Measurements from ENCODE around the gene MACO1.
"Not testable (repeated sequence)": the region's sequence is repeated elsewhere in the genome, so short reads cannot be mapped to it uniquely, and the experiment has no call there.

MACO1 gene

GRCh38 chr1:25500694-25501093 is 70.0 kb downstream of the MACO1 start:
- no peak for DNase-seq

GRCh38 chr1:25501235-25502058 is 70.8 kb downstream of the MACO1 start:
- no peak for DNase-seq

- no peak for DNase-seq
These were observed 72.3 kb downstream of the MACO1 start for GRCh38 chr1:25502957-25503356.

- no peak for DNase-seq
These were observed 73.1 kb downstream of the MACO1 start for GRCh38 chr1:25503551-25504426.

- no peak for DNase-seq
These were observed 74.3 kb downstream of the MACO1 start for GRCh38 chr1:25504706-25505595.

- DNase-seq, result no peak
These were observed 75.1 kb downstream of the MACO1 start for GRCh38 chr1:25505656-25506385.

GRCh38 chr1:25506566-25507463 is 76.1 kb downstream of the MACO1 start:
- not testable (repeated sequence) for DNase-seq

- no peak for DNase-seq
These were observed 83.0 kb downstream of the MACO1 start for GRCh38 chr1:25513666-25514065.

GRCh38 chr1:25515033-25515432 is 84.3 kb downstream of the MACO1 start:
- no peak for DNase-seq

GRCh38 chr1:25516686-25517085 is 86.0 kb downstream of the MACO1 start:
- DNase-seq, result no peak

GRCh38 chr1:25517476-25518394 is 87.0 kb downstream of the MACO1 start:
- no peak for DNase-seq

GRCh38 chr1:25519624-25520023 is 88.9 kb downstream of the MACO1 start:
- DNase-seq, result no peak

GRCh38 chr1:25520446-25521061 is 89.9 kb downstream of the MACO1 start:
- DNase-seq, result peak; percentile 42

GRCh38 chr1:25522031-25522655 is 91.4 kb downstream of the MACO1 start:
- DNase-seq, result no peak

- no peak for DNase-seq
These were observed 92.8 kb downstream of the MACO1 start for GRCh38 chr1:25523542-25523941.

- no peak for DNase-seq
These were observed 94.1 kb downstream of the MACO1 start for GRCh38 chr1:25524568-25525360.

GRCh38 chr1:25525361-25525688 is 94.6 kb downstream of the MACO1 start:
- no peak for DNase-seq

GRCh38 chr1:25526753-25527152 is 96.1 kb downstream of the MACO1 start:
- no peak for DNase-seq

Measured in GDM1 (cell line).